SK-N-SH treated with all-trans-retinoic acid at 6 μM for 48 hours (cell line): ENCODE results near the gene PRSS1.
"Not testable (repeated sequence)": the region's sequence is repeated elsewhere in the genome, so short reads cannot be mapped to it uniquely, and the experiment has no call there.

ENCODE experiments used
- ATAC-seq: fragments of 200-7000 bp; cut with Tn5 transposase; 3 replicates; pipeline ENCODE4 v1.9.1; 2020; ENCODE audit warnings: mild to moderate bottlenecking, moderate library complexity
- ARNTL ChIP-seq: fragments of 450-650 bp; formaldehyde crosslinking; IDR thresholded peaks from 2 replicates; pipeline ENCODE4 v1.5.0; 2020; ENCODE audit warnings: low read depth, mild to moderate bottlenecking, moderate library complexity, borderline replicate concordance
- ESRRG ChIP-seq: fragments of 250-450 bp; sonication (Bioruptor Pico); IDR thresholded peaks from 2 replicates; pipeline ENCODE4 v1.6.1; 2021; ENCODE audit warnings: mild to moderate bottlenecking
- POU6F1 ChIP-seq: fragments of 250-450 bp; sonication (Bioruptor Pico); IDR thresholded peaks from 2 replicates; pipeline ENCODE4 v1.8.0; 2021; ENCODE audit warnings: low read depth, mild to moderate bottlenecking, moderate library complexity, borderline replicate concordance
- PPARA ChIP-seq: fragments of 250-450 bp; sonication (Bioruptor Pico); IDR thresholded peaks from 2 replicates; pipeline ENCODE4 v1.5.0; 2020; ENCODE audit warnings: mild to moderate bottlenecking, borderline replicate concordance
- SNAI2 ChIP-seq: fragments of 250-450 bp; sonication (Bioruptor Pico); IDR thresholded peaks from 2 replicates; pipeline ENCODE4 v1.5.0; 2020; ENCODE audit warnings: mild to moderate bottlenecking, moderate library complexity
- TCF4 ChIP-seq: fragments of 250-450 bp; sonication (Bioruptor Pico); IDR thresholded peaks from 2 replicates; pipeline ENCODE4 v1.8.0; 2021; ENCODE audit warnings: mild to moderate bottlenecking, moderate library complexity, borderline replicate concordance
- ZC3H10 ChIP-seq: fragments of 250-450 bp; sonication (Bioruptor Pico); IDR thresholded peaks from 2 replicates; pipeline ENCODE4 v1.5.1; 2021; ENCODE audit warnings: mild to moderate bottlenecking, moderate library complexity
- ZFP3 ChIP-seq: fragments of 250-450 bp; sonication (Bioruptor Pico); IDR thresholded peaks from 2 replicates; pipeline ENCODE4 v1.5.0; 2020; ENCODE audit warnings: mild to moderate bottlenecking, moderate library complexity
- ZNF565 ChIP-seq: fragments of 450-650 bp; formaldehyde crosslinking; conservative IDR thresholded peaks from 2 replicates; pipeline ENCODE4 v1.5.0; 2020; ENCODE audit warnings: low read depth, mild to moderate bottlenecking, moderate library complexity
- ZNF70 ChIP-seq: fragments of 450-650 bp; formaldehyde crosslinking; IDR thresholded peaks from 2 replicates; pipeline ENCODE4 v1.5.0; 2020; ENCODE audit warnings: mild to moderate bottlenecking, moderate library complexity
- TF ChIP-seq, protein P1 (sequence below): fragments of 250-450 bp; sonication (Bioruptor Pico); IDR thresholded peaks from 2 replicates; pipeline ENCODE4 v1.5.1; 2020; ENCODE audit warnings: low read depth, mild to moderate bottlenecking, moderate library complexity
- TF ChIP-seq, protein P2 (sequence below): fragments of 250-450 bp; sonication (Bioruptor Pico); IDR thresholded peaks from 2 replicates; pipeline ENCODE4 v1.8.0; 2020; ENCODE audit warnings: mild to moderate bottlenecking, moderate library complexity, borderline replicate concordance
- TF ChIP-seq, protein P3 (sequence below): fragments of 250-450 bp; sonication (Bioruptor Pico); IDR thresholded peaks from 2 replicates; pipeline ENCODE4 v1.5.0; 2020; ENCODE audit warnings: mild to moderate bottlenecking, moderate library complexity

The PRSS1 gene

DNA sequence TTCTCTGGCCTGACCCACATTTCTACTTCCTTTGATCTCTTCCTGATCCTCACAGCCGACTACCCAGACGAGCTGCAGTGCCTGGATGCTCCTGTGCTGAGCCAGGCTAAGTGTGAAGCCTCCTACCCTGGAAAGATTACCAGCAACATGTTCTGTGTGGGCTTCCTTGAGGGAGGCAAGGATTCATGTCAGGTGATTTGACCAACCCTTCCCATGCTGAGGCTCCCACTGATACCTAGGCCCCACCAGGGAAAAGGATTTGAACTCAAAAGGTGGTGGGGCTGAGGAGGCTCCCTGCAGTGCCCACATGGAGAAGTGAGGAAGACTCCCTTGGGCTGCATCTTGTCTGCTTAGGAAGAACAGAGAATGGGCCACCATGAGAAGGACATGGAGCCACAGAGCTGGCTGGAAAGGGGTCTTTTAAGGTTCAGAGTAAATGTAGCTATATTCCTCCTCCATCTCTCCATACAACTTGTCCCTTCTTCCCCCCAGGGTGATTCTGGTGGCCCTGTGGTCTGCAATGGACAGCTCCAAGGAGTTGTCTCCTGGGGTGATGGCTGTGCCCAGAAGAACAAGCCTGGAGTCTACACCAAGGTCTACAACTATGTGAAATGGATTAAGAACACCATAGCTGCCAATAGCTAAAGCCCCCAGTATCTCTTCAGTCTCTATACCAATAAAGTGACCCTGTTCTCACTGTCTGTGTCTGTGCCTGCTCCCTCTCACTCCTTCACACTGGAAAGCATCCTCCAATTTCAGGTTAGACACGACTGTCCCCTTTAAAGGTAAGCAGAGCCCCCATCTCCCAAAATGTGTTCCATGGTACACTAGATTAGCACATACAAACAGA, 3.3 kb downstream of the PRSS1 start:
- ATAC-seq = no peak
- TF ChIP-seq POU6F1 (CRISPR knock-in tag) (no peak), ZC3H10 (CRISPR knock-in tag) (no peak), ZFP3 (CRISPR knock-in tag) (no peak), ARNTL (no peak), ZNF565 (no peak)
- TF ChIP-seq, protein P1, sequence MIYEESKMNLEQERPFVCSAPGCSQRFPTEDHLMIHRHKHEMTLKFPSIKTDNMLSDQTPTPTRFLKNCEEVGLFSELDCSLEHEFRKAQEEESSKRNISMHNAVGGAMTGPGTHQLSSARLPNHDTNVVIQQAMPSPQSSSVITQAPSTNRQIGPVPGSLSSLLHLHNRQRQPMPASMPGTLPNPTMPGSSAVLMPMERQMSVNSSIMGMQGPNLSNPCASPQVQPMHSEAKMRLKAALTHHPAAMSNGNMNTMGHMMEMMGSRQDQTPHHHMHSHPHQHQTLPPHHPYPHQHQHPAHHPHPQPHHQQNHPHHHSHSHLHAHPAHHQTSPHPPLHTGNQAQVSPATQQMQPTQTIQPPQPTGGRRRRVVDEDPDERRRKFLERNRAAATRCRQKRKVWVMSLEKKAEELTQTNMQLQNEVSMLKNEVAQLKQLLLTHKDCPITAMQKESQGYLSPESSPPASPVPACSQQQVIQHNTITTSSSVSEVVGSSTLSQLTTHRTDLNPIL (CRISPR knock-in tag) = no peak

DNA sequence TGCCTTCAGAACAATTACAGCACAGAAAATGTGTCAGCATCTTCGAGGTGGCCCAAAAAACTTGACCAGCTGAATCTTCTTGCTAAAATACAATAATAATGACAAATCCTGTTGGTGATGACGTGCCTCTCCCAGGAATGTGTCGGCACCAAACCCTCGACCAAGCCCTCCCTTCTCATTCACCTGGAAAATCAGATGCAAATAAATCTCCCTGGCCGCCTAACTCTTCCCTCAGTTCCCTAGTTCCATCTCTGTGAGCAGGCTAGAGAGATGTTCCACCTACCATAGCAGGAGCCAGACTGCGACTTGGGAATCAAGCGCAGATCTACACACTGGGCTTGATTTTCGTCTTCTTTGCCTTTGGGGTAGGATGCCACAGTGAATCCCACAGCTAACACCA, 4.1 kb downstream of the PRSS1 start:
- no peak for ATAC-seq
- TF ChIP-seq, protein P2, sequence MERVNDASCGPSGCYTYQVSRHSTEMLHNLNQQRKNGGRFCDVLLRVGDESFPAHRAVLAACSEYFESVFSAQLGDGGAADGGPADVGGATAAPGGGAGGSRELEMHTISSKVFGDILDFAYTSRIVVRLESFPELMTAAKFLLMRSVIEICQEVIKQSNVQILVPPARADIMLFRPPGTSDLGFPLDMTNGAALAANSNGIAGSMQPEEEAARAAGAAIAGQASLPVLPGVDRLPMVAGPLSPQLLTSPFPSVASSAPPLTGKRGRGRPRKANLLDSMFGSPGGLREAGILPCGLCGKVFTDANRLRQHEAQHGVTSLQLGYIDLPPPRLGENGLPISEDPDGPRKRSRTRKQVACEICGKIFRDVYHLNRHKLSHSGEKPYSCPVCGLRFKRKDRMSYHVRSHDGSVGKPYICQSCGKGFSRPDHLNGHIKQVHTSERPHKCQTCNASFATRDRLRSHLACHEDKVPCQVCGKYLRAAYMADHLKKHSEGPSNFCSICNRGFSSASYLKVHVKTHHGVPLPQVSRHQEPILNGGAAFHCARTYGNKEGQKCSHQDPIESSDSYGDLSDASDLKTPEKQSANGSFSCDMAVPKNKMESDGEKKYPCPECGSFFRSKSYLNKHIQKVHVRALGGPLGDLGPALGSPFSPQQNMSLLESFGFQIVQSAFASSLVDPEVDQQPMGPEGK (CRISPR knock-in tag) = no peak
- no peak for TF ChIP-seq PPARA (CRISPR knock-in tag)
- TF ChIP-seq, protein P3, sequence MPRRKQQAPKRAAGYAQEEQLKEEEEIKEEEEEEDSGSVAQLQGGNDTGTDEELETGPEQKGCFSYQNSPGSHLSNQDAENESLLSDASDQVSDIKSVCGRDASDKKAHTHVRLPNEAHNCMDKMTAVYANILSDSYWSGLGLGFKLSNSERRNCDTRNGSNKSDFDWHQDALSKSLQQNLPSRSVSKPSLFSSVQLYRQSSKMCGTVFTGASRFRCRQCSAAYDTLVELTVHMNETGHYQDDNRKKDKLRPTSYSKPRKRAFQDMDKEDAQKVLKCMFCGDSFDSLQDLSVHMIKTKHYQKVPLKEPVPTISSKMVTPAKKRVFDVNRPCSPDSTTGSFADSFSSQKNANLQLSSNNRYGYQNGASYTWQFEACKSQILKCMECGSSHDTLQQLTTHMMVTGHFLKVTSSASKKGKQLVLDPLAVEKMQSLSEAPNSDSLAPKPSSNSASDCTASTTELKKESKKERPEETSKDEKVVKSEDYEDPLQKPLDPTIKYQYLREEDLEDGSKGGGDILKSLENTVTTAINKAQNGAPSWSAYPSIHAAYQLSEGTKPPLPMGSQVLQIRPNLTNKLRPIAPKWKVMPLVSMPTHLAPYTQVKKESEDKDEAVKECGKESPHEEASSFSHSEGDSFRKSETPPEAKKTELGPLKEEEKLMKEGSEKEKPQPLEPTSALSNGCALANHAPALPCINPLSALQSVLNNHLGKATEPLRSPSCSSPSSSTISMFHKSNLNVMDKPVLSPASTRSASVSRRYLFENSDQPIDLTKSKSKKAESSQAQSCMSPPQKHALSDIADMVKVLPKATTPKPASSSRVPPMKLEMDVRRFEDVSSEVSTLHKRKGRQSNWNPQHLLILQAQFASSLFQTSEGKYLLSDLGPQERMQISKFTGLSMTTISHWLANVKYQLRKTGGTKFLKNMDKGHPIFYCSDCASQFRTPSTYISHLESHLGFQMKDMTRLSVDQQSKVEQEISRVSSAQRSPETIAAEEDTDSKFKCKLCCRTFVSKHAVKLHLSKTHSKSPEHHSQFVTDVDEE = no peak
- TF ChIP-seq ESRRG = no peak
- TF ChIP-seq ZNF70 (CRISPR knock-in tag) = no peak

- peak; percentile 82 for TF ChIP-seq TCF4 (CRISPR knock-in tag)
- ATAC-seq = peak; percentile 20; the same call in 1 of the 3 replicates
These were observed 4.7 kb downstream of the PRSS1 start for GRCh38 chr7:142753925-142754491.

DNA sequence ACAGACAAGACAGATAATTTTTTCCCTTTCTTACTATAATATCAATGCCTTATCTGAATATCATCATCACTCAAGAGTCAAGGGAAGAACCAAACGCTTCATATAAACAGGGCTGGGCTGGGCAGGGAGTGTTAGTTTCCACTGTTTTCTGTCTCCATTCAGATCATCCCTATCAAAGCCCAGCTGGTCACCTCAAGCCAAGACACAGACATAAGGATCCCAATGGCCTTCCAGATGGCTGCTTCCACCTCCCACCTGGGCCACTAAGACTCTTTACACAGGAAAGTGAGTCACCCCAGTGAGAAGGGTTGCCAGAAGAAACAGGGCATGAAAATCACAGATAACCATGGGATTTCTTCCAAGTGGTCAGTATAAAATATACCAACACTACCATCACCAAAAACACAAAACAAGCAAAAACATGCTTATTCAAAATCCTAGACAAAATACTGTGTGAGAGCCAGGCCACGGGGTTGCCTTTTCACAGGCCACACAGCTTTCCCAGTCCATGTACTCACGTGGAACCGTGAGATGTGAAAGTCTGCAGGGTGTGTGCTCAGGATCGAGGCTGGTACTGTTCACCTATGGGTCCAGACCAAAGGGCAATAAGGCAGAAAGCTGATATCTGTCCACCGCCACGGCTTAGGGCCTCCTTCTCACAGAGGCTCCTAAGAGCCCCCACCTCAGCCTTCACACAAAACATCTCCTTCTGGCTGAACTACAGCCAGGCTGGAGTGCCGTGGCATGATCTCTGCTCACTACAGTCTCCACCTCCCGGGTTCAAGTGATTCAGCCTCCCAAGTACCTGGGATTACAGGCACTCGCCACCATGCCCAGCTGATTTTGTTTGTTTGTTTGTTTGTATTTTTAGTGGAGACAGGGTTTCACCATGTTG, 5.7 kb downstream of the PRSS1 start:
- ATAC-seq = no peak; the same call in 1 of the 3 replicates
- TF ChIP-seq, protein P1 (CRISPR knock-in tag) = no peak
- TF ChIP-seq ARNTL (no peak), SNAI2 (CRISPR knock-in tag) (no peak)

GRCh38 chr7:142758312-142758711, 9.0 kb downstream of the PRSS1 start:
- not testable (repeated sequence) for ATAC-seq
